ENCODE measurements around the gene MAN1A1.

MAN1A1 gene

GRCh38 chr6:119207327-119207726 is 142.2 kb downstream of the MAN1A1 start:
- Histone ChIP-seq H3K36me3 (ENCODE audit: control insufficient read depth in 2 of 2, insufficient read depth in 1 of 2, low read length in 2 of 2) (peaks cover 0 to 19% of the 10 kb centered on the region in 2 experiments; a peak in 1 of 3 replicates), H3K4me3 (ENCODE audit: low read depth, low read length) (no peak overlapping the region), H3K4me1 (ENCODE audit: control insufficient read depth, insufficient read depth, low read length) (no peaks in the 10 kb centered on the region), H3K27ac (ENCODE audit: extremely low read depth, low read depth, low read length) (no peak overlapping the region), H3K9me3 (ENCODE audit: control insufficient read depth, insufficient read depth, low read depth, low read length) (no peaks in the 10 kb centered on the region)
- POLR2A ChIA-PET: no interaction called here
- CTCF ChIA-PET: interaction anchor here (1.0 to 1.1 kb wide), 2 partner anchors 48 to 238 kb away, joined by 3 read pairs; no protein-coding TSS in a partner anchor
- no peak for TF ChIP-seq ZNF621 (tag by site-specific recombination; IDR thresholded peaks at IDR 0.05)
- no peak for TF ChIP-seq ZNF266 (tag by site-specific recombination; IDR thresholded peaks at IDR 0.05; ENCODE audit: low read depth)
- TF ChIP-seq ZNF2 (tag by site-specific recombination; IDR thresholded peaks at IDR 0.05): no peak
- no peak for TF ChIP-seq ZBTB6 (tag by site-specific recombination; IDR thresholded peaks at IDR 0.05)
- TF ChIP-seq ZIC2 (tag by site-specific recombination; IDR thresholded peaks at IDR 0.05): no peak
- no peak for TF ChIP-seq REST (tag by site-specific recombination; IDR thresholded peaks at IDR 0.05)
- TF ChIP-seq GLIS2 (tag by site-specific recombination; IDR thresholded peaks at IDR 0.05): no peak
- TF ChIP-seq ZNF704 (tag by site-specific recombination; IDR thresholded peaks at IDR 0.05): no peak
- no peak for TF ChIP-seq GLI4 (tag by site-specific recombination; IDR thresholded peaks at IDR 0.05)
- no peak for TF ChIP-seq ZNF791 (tag by site-specific recombination; IDR thresholded peaks at IDR 0.05)
- no peak for TF ChIP-seq SP3 (tag by site-specific recombination; IDR thresholded peaks at IDR 0.05)
- TF ChIP-seq ZNF24 (tag by site-specific recombination; IDR thresholded peaks at IDR 0.05): no peak
- TF ChIP-seq ZBTB26 (tag by site-specific recombination; optimal IDR thresholded peaks at IDR 0.05): no peak
- no peak for TF ChIP-seq KLF17 (tag by site-specific recombination; IDR thresholded peaks at IDR 0.05)
- no peak for TF ChIP-seq HIC1 (tag by site-specific recombination; IDR thresholded peaks at IDR 0.05)
- no peak for TF ChIP-seq ZBTB8A (tag by site-specific recombination; IDR thresholded peaks at IDR 0.05)
- TF ChIP-seq ZNF121 (tag by site-specific recombination; IDR thresholded peaks at IDR 0.05): no peak
- TF ChIP-seq RBAK (tag by site-specific recombination; IDR thresholded peaks at IDR 0.05): no peak
- no peak for TF ChIP-seq PBX3 (CRISPR knock-in tag; IDR thresholded peaks at IDR 0.05)
- TF ChIP-seq ZFP37 (tag by site-specific recombination; IDR thresholded peaks at IDR 0.05): no peak

All from HEK293 (cell line).